ENCODE measurements around the gene TRIML2. TPM values are rescaled to one million over a fixed set of nuclear protein-coding genes. Genes with fewer than 3 reads are reported as not detected.

Gene TRIML2
- total RNA-seq, 1 donor from 2014 or later = not detected

DNA sequence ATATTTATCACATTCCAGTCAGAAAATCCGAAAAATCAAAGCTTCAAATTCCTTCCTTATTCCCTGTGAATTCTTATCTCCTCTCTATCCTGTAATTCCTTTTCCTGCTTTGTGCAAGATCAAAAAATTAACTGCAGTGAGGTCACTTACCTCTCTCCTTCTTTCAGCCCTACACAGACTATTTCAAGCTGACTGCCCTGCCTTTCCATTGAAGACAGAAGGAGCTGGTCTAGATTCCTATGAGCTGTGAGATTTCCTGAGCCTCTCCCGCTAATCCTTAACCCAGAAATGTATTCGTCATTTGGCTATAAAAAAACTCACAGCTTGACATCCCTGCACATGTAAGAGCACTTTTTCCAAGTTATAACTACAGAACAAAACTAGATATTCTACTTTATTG lies 26.6 kb downstream of the TRIML2 start:
- intact Hi-C loops (cut with DNase I) = no loop called here
- TF ChIP-seq POLR2AphosphoS5 (IDR thresholded peaks at IDR 0.05; ENCODE audit: insufficient read depth in 1 of 2, low read depth in 1 of 2) = no peak
- TF ChIP-seq POLR2A (IDR thresholded peaks at IDR 0.05) = no peak
- TF ChIP-seq, protein P1, sequence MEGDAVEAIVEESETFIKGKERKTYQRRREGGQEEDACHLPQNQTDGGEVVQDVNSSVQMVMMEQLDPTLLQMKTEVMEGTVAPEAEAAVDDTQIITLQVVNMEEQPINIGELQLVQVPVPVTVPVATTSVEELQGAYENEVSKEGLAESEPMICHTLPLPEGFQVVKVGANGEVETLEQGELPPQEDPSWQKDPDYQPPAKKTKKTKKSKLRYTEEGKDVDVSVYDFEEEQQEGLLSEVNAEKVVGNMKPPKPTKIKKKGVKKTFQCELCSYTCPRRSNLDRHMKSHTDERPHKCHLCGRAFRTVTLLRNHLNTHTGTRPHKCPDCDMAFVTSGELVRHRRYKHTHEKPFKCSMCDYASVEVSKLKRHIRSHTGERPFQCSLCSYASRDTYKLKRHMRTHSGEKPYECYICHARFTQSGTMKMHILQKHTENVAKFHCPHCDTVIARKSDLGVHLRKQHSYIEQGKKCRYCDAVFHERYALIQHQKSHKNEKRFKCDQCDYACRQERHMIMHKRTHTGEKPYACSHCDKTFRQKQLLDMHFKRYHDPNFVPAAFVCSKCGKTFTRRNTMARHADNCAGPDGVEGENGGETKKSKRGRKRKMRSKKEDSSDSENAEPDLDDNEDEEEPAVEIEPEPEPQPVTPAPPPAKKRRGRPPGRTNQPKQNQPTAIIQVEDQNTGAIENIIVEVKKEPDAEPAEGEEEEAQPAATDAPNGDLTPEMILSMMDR (IDR thresholded peaks at IDR 0.05) = no peak

GRCh38 chr4:188078116-188078515 lies 31.3 kb downstream of the TRIML2 start:
- DNase-seq (ENCODE audit: extremely low spot score in 2 of 2) = no peak
- no peaks in the 10 kb centered on the region for H3K4me1 ChIP-seq
- H3K36me3 ChIP-seq = no peaks in the 10 kb centered on the region
- H3K4me3 ChIP-seq = no peak overlapping the region
- no peaks in the 10 kb centered on the region for H3K27me3 ChIP-seq
- H3K27ac ChIP-seq = no peak overlapping the region
- H3K9me3 ChIP-seq = no peaks in the 10 kb centered on the region
- TF ChIP-seq POLR2AphosphoS5 (IDR thresholded peaks at IDR 0.05; ENCODE audit: insufficient read depth in 1 of 2, low read depth in 1 of 2) (no peak), POLR2A (IDR thresholded peaks at IDR 0.05) (no peak)
- TF ChIP-seq, protein P1 (IDR thresholded peaks at IDR 0.05) = no peak
- intact Hi-C loops (cut with DNase I) = no loop called here

More for the DNA sequence above, 26.6 kb downstream of the TRIML2 start:
- Histone ChIP-seq H3K27ac (no peak overlapping the region), H3K36me3 (no peaks in the 10 kb centered on the region), H3K27me3 (no peaks in the 10 kb centered on the region), H3K4me3 (no peak overlapping the region), H3K9me3 (no peaks in the 10 kb centered on the region), H3K4me1 (no peaks in the 10 kb centered on the region)
- DNase-seq (ENCODE audit: extremely low spot score in 2 of 2) = no peak

GRCh38 chr4:188076169-188076568 lies 33.2 kb downstream of the TRIML2 start:
- intact Hi-C loops (cut with DNase I) = no loop called here
- Histone ChIP-seq H3K36me3 (no peaks in the 10 kb centered on the region), H3K4me3 (no peak overlapping the region), H3K27ac (no peak overlapping the region), H3K9me3 (no peaks in the 10 kb centered on the region), H3K4me1 (no peaks in the 10 kb centered on the region), H3K27me3 (no peaks in the 10 kb centered on the region)
- no peak for TF ChIP-seq POLR2A (IDR thresholded peaks at IDR 0.05)
- TF ChIP-seq POLR2AphosphoS5 (IDR thresholded peaks at IDR 0.05; ENCODE audit: insufficient read depth in 1 of 2, low read depth in 1 of 2) = no peak
- TF ChIP-seq, protein P1 (IDR thresholded peaks at IDR 0.05) = no peak
- DNase-seq (ENCODE audit: extremely low spot score in 2 of 2) = no peak

- H3K27me3 ChIP-seq = no peaks in the 10 kb centered on the region
- H3K4me1 ChIP-seq = no peaks in the 10 kb centered on the region
- no peak for TF ChIP-seq POLR2AphosphoS5 (IDR thresholded peaks at IDR 0.05; ENCODE audit: insufficient read depth in 1 of 2, low read depth in 1 of 2)
- TF ChIP-seq, protein P1 (IDR thresholded peaks at IDR 0.05) = no peak
- no peak for TF ChIP-seq POLR2A (IDR thresholded peaks at IDR 0.05)
- H3K9me3 ChIP-seq = no peaks in the 10 kb centered on the region
- H3K27ac ChIP-seq = no peak overlapping the region
- no peaks in the 10 kb centered on the region for H3K36me3 ChIP-seq
- no peak for DNase-seq (ENCODE audit: extremely low spot score in 2 of 2)
- intact Hi-C loops (cut with DNase I) = no loop called here
- H3K4me3 ChIP-seq = no peak overlapping the region
Measured at GRCh38 chr4:188061083-188061482, 48.3 kb downstream of the TRIML2 start.

GRCh38 chr4:188053302-188053701 lies 56.1 kb downstream of the TRIML2 start:
- Histone ChIP-seq H3K4me3 (no peak overlapping the region), H3K36me3 (no peaks in the 10 kb centered on the region), H3K4me1 (no peaks in the 10 kb centered on the region), H3K27me3 (no peaks in the 10 kb centered on the region), H3K27ac (no peak overlapping the region), H3K9me3 (no peaks in the 10 kb centered on the region)
- intact Hi-C loops (cut with DNase I) = no loop called here
- no peak for TF ChIP-seq POLR2AphosphoS5 (IDR thresholded peaks at IDR 0.05; ENCODE audit: insufficient read depth in 1 of 2, low read depth in 1 of 2)
- TF ChIP-seq, protein P1 (IDR thresholded peaks at IDR 0.05) = no peak
- no peak for TF ChIP-seq POLR2A (IDR thresholded peaks at IDR 0.05)
- DNase-seq (ENCODE audit: extremely low spot score in 2 of 2) = no peak

Data from vagina (tissue), 2 donors.